Measurements from ENCODE around the gene TAPT1. TPM values are rescaled to one million over a fixed set of nuclear protein-coding genes. Genes with fewer than 3 reads are reported as not detected.

Gene TAPT1
- polyA plus RNA-seq, 4 donors = 7.3 to 22.3 (median 13.6) TPM

- Histone ChIP-seq H3K4me3 (ENCODE audit: low read depth in 1 of 3, low read length in 3 of 3) (no peak overlapping the region), H3K27me3 (ENCODE audit: control insufficient read depth in 3 of 3, insufficient read depth in 3 of 3, low read length in 3 of 3) (peaks cover 0 to 4% (median 0%) of the 10 kb centered on the region in 3 donors), H3K4me1 (ENCODE audit: control insufficient read depth in 3 of 3, insufficient read depth in 2 of 3, low read depth in 1 of 3, low read length in 2 of 3) (no peaks in the 10 kb centered on the region), H3K9me3 (ENCODE audit: control insufficient read depth in 2 of 2, insufficient read depth in 1 of 2, low read depth in 1 of 2, low read length in 1 of 2) (no peaks in the 10 kb centered on the region), H3K27ac (ENCODE audit: low read depth in 1 of 3, low read length in 2 of 3) (no peak overlapping the region), H3K36me3 (ENCODE audit: control insufficient read depth in 3 of 3, insufficient read depth in 2 of 3, low read depth in 1 of 3, low read length in 3 of 3) (no peaks in the 10 kb centered on the region)
- FAIRE-seq (no peak), DNase-seq (no peak)
- 90 to 94% (median 94%) methylated on average over 7 of the region's 7 CpGs for WGBS, 3 donors
These were observed 110.3 kb downstream of the TAPT1 start for GRCh38 chr4:16116019-16116418.

GRCh38 chr4:16114546-16114945 is 111.7 kb downstream of the TAPT1 start:
- Histone ChIP-seq H3K4me1 (ENCODE audit: control insufficient read depth in 3 of 3, insufficient read depth in 2 of 3, low read depth in 1 of 3, low read length in 2 of 3) (no peaks in the 10 kb centered on the region), H3K9me3 (ENCODE audit: control insufficient read depth in 2 of 2, insufficient read depth in 1 of 2, low read depth in 1 of 2, low read length in 1 of 2) (no peaks in the 10 kb centered on the region), H3K4me3 (ENCODE audit: low read depth in 1 of 3, low read length in 3 of 3) (no peak overlapping the region), H3K27ac (ENCODE audit: low read depth in 1 of 3, low read length in 2 of 3) (no peak overlapping the region), H3K27me3 (ENCODE audit: control insufficient read depth in 3 of 3, insufficient read depth in 3 of 3, low read length in 3 of 3) (peaks cover 0 to 4% (median 0%) of the 10 kb centered on the region in 3 donors), H3K36me3 (ENCODE audit: control insufficient read depth in 3 of 3, insufficient read depth in 2 of 3, low read depth in 1 of 3, low read length in 3 of 3) (no peaks in the 10 kb centered on the region)
- DNase-seq = no peak
- FAIRE-seq = no peak
- 78 to 87% (median 87%) methylated on average over 6 of the region's 6 CpGs for WGBS, 3 donors

DNA sequence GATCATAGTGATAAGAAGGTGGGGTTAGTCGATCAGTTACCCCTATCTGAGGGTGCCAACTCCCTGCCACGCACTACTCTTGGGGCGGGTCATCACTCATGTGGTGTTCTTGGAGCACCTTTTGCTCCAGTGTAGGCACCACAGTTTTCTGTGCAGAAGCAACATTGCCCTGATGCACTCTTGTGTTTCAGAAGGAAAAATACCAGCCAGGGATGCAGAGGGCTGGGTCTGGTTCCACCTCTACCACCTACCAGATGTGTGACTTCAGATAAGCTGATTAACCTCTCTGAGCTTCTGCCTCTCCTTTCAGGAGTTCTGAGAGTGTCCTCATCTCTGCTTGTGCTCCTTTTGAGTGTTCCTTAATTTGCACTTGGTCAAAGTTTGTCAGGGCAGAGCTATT is 112.5 kb downstream of the TAPT1 start:
- WGBS, 3 donors = 65 to 90% (median 70%) methylated on average over 3 of the region's 3 CpGs
- no peak for DNase-seq
- Histone ChIP-seq H3K27me3 (ENCODE audit: control insufficient read depth in 3 of 3, insufficient read depth in 3 of 3, low read length in 3 of 3) (peaks cover 0 to 4% (median 0%) of the 10 kb centered on the region in 3 donors), H3K27ac (ENCODE audit: low read depth in 1 of 3, low read length in 2 of 3) (no peak overlapping the region), H3K36me3 (ENCODE audit: control insufficient read depth in 3 of 3, insufficient read depth in 2 of 3, low read depth in 1 of 3, low read length in 3 of 3) (no peaks in the 10 kb centered on the region), H3K4me3 (ENCODE audit: low read depth in 1 of 3, low read length in 3 of 3) (no peak overlapping the region), H3K9me3 (ENCODE audit: control insufficient read depth in 2 of 2, insufficient read depth in 1 of 2, low read depth in 1 of 2, low read length in 1 of 2) (no peaks in the 10 kb centered on the region), H3K4me1 (ENCODE audit: control insufficient read depth in 3 of 3, insufficient read depth in 2 of 3, low read depth in 1 of 3, low read length in 2 of 3) (no peaks in the 10 kb centered on the region)
- FAIRE-seq = no peak

GRCh38 chr4:16111533-16111932 is 114.7 kb downstream of the TAPT1 start:
- H3K36me3 ChIP-seq (ENCODE audit: control insufficient read depth in 3 of 3, insufficient read depth in 2 of 3, low read depth in 1 of 3, low read length in 3 of 3) = no peaks in the 10 kb centered on the region
- H3K4me3 ChIP-seq (ENCODE audit: low read depth in 1 of 3, low read length in 3 of 3) = no peak overlapping the region
- WGBS, 3 donors = 84 to 96% (median 94%) methylated on average over 5 of the region's 5 CpGs
- FAIRE-seq (no peak), DNase-seq (no peak)
- H3K27me3 ChIP-seq (ENCODE audit: control insufficient read depth in 3 of 3, insufficient read depth in 3 of 3, low read length in 3 of 3) = peaks cover 0 to 4% (median 0%) of the 10 kb centered on the region in 3 donors
- H3K4me1 ChIP-seq (ENCODE audit: control insufficient read depth in 3 of 3, insufficient read depth in 2 of 3, low read depth in 1 of 3, low read length in 2 of 3) = no peaks in the 10 kb centered on the region
- H3K9me3 ChIP-seq (ENCODE audit: control insufficient read depth in 2 of 2, insufficient read depth in 1 of 2, low read depth in 1 of 2, low read length in 1 of 2) = no peaks in the 10 kb centered on the region
- no peak overlapping the region for H3K27ac ChIP-seq (ENCODE audit: low read depth in 1 of 3, low read length in 2 of 3)

GRCh38 chr4:16110661-16111290 is 115.5 kb downstream of the TAPT1 start:
- no peaks in the 10 kb centered on the region for H3K27me3 ChIP-seq (ENCODE audit: control insufficient read depth in 3 of 3, insufficient read depth in 3 of 3, low read length in 3 of 3)
- H3K4me3 ChIP-seq (ENCODE audit: low read depth in 1 of 3, low read length in 3 of 3) = no peak overlapping the region
- H3K4me1 ChIP-seq (ENCODE audit: control insufficient read depth in 3 of 3, insufficient read depth in 2 of 3, low read depth in 1 of 3, low read length in 2 of 3) = no peaks in the 10 kb centered on the region
- 66 to 84% (median 80%) methylated on average over 3 of the region's 3 CpGs for WGBS, 3 donors
- H3K9me3 ChIP-seq (ENCODE audit: control insufficient read depth in 2 of 2, insufficient read depth in 1 of 2, low read depth in 1 of 2, low read length in 1 of 2) = no peaks in the 10 kb centered on the region
- no peaks in the 10 kb centered on the region for H3K36me3 ChIP-seq (ENCODE audit: control insufficient read depth in 3 of 3, insufficient read depth in 2 of 3, low read depth in 1 of 3, low read length in 3 of 3)
- FAIRE-seq = no peak
- no peak overlapping the region for H3K27ac ChIP-seq (ENCODE audit: low read depth in 1 of 3, low read length in 2 of 3)
- DNase-seq = no peak

Other genes starting within 250 kb of the TAPT1 start
- gene PROM1, start 142.4 kb downstream of the TAPT1 start, polyA plus RNA-seq = 10 to 100 TPM in 1 of 4 donors, 1 to 10 TPM in 2, under 1 TPM in 1; 0.45 to 32.9 (median 4.8) TPM